GM12864 (cell line): Measurements from ENCODE around the gene LYZL4.

Experiments
- DNase-seq: peaks from one replicate; pipeline ENCODE4 v3.0.0-alpha.2; 2011; ENCODE audit warnings: low read depth
- H3K4me3 ChIP-seq: 2 replicates; pipeline ENCODE4 v1.5.1; 2011; ENCODE audit warnings: mild to moderate bottlenecking, low read depth, low read length, control low read depth
- TF ChIP-seq, protein P1 (sequence below): IDR thresholded peaks from 2 replicates; pipeline ENCODE4 v1.5.1; 2011; ENCODE audit warnings: low read depth, mild to moderate bottlenecking, moderate library complexity, low read length, control low read depth, inconsistent platforms; ENCODE audit errors: missing control alignments

LYZL4 gene

DNA sequence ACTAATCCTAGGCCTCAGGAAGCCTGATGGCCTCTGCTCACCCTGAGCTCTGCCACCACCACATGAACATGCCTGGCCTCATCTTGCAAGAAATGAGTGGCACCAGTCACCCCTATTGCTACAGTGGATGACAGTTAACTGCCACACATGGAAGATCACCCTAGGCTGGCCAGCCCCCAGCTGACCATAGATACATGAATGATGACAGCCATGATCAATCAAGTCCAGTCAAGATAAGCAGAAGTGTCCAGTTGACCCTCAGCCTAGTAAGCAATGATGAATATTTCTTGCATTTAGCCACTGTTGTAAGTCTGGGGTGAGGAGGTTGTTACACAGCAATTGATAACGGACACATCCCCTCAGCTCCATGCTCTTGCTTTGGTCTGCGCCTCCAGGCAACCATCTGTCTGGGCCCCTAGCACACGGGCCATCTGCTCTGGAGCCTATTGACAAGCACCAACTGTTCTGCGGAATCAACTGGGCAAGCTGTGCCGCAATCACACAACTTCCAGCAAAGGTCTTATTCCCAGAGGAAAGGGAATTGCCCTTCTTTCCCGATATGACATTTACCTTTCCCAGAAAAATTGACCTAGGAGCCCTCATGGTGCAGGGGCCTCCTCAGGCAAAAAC, 2.2 kb upstream of the LYZL4 start:
- no peak for DNase-seq
- H3K4me3 ChIP-seq: no peak overlapping the region
- TF ChIP-seq, protein P1, sequence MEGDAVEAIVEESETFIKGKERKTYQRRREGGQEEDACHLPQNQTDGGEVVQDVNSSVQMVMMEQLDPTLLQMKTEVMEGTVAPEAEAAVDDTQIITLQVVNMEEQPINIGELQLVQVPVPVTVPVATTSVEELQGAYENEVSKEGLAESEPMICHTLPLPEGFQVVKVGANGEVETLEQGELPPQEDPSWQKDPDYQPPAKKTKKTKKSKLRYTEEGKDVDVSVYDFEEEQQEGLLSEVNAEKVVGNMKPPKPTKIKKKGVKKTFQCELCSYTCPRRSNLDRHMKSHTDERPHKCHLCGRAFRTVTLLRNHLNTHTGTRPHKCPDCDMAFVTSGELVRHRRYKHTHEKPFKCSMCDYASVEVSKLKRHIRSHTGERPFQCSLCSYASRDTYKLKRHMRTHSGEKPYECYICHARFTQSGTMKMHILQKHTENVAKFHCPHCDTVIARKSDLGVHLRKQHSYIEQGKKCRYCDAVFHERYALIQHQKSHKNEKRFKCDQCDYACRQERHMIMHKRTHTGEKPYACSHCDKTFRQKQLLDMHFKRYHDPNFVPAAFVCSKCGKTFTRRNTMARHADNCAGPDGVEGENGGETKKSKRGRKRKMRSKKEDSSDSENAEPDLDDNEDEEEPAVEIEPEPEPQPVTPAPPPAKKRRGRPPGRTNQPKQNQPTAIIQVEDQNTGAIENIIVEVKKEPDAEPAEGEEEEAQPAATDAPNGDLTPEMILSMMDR: no peak

DNA sequence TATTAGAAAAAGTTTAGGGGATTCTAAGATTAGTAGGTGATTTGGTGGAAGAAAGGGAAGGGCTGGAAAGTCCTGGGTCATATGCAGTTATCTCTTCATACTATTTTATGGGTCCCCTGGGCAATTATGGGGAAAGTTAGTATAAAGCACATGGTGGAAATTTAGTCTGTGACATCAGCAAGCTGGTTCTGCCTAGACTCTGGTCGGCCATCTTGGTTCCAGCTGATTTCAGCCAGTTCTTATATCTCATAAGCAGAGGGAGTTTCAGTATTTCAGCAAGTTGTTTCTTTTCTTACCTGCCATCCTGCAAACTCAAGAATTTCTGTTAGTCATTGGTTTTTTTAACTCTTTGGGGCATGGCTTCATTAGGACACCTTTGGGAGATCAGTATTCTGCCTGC, 1.0 kb upstream of the LYZL4 start:
- no peak for DNase-seq
- H3K4me3 ChIP-seq: no peak overlapping the region
- TF ChIP-seq, protein P1: no peak

DNA sequence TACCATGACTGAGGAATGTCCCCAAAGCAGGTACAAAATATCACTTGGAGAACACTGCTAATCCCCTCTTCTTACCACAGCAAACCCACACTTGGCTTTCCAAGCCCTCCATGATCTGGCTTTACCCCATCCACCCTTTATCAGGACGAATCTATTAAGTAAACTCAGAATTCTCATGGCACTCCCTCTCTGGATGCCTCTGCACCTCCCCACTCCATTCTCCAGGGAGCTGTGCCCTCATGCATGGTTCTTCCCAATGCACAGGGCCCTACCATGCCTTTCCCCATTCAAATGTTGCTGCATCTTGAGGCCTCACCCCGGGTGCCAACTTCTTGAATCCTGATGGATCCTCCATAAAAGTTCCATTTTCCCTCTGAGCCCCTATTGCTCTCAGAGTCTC, 2.3 kb downstream of the LYZL4 start:
- no peak overlapping the region for H3K4me3 ChIP-seq
- no peak for DNase-seq
- TF ChIP-seq, protein P1: no peak

- DNase-seq: no peak
- TF ChIP-seq, protein P1: no peak
- H3K4me3 ChIP-seq: no peak overlapping the region
Measured at GRCh38 chr3:42406727-42407450, 3.5 kb downstream of the LYZL4 start.

DNA sequence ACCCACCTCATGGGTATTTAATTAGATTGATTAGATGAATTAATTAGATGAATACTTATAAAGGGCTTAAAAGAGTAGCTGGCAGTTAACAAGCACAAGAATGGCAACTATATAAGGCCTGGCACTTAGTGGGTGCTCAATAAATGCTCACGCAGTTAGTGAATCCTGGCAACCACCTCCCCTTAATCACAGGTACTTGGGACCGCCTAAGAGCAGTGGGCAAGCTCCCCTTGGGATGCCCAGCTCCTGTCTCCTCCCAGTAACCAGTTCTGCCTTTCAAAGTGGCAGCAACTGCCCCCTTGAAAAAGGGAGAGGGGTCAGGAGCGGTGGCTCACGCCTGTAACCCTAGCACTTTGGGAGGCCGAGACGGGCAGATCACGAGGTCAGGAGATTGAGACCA, 4.6 kb downstream of the LYZL4 start:
- no peak overlapping the region for H3K4me3 ChIP-seq
- DNase-seq: no peak
- TF ChIP-seq, protein P1: no peak

DNA sequence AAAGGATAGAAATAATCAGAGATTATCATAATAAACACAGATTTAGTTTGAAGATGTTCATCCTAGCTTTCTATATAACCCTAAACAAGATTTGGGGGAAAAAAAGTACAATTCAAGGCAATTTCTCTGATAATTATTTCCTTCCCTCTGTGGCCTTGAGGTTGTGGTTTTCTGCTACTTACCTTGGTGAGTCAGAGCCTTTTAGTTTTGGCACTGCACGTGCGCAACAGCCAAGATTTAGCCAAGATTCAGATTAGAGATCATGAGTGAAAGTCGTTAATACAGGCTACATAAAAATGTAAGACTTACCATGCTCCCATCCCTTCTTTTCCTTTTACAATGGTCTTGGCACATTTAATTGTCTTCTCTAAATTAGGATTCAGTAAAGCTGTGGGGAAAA, 6.7 kb downstream of the LYZL4 start:
- DNase-seq: no peak
- TF ChIP-seq, protein P1: no peak
- H3K4me3 ChIP-seq: no peak overlapping the region
